Gastroesophageal sphincter (tissue), 3 donors: ENCODE data around the gene DIAPH3.

Experiments
- EP300 ChIP-seq: sonication (generic); formaldehyde crosslinking; IDR thresholded peaks from one replicate; pipeline ENCODE4 v1.6.1; 2017; ENCODE audit warnings: antibody characterized with exemption, mild to moderate bottlenecking
- POLR2A ChIP-seq, 2 donors: fragments of 450-650 bp; IDR thresholded peaks; one replicate each; pipeline ENCODE4 v1.6.1; 2017; ENCODE audit warnings: antibody characterized with exemption in 2 of 2, mild to moderate bottlenecking in 2 of 2, moderate library complexity in 1 of 2
- TF ChIP-seq, protein P1 (sequence below), 4 experiments: fragments of 200-600 bp in 2 of 4; fragments of 450-650 bp in 2 of 4; sonication (generic) in 1 of 4; IDR thresholded peaks; one replicate each; pipeline ENCODE4 v1.5.1; 2017 to 2019; ENCODE audit warnings: antibody characterized with exemption in 4 of 4, mild to moderate bottlenecking in 2 of 4, moderate library complexity in 2 of 4

GRCh38 chr13:59625111-59625510, 538.6 kb downstream of the DIAPH3 start:
- no peak for TF ChIP-seq POLR2A (IDR thresholded peaks at IDR 0.05)
- no peak for TF ChIP-seq EP300
- TF ChIP-seq, protein P1, sequence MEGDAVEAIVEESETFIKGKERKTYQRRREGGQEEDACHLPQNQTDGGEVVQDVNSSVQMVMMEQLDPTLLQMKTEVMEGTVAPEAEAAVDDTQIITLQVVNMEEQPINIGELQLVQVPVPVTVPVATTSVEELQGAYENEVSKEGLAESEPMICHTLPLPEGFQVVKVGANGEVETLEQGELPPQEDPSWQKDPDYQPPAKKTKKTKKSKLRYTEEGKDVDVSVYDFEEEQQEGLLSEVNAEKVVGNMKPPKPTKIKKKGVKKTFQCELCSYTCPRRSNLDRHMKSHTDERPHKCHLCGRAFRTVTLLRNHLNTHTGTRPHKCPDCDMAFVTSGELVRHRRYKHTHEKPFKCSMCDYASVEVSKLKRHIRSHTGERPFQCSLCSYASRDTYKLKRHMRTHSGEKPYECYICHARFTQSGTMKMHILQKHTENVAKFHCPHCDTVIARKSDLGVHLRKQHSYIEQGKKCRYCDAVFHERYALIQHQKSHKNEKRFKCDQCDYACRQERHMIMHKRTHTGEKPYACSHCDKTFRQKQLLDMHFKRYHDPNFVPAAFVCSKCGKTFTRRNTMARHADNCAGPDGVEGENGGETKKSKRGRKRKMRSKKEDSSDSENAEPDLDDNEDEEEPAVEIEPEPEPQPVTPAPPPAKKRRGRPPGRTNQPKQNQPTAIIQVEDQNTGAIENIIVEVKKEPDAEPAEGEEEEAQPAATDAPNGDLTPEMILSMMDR (IDR thresholded peaks at IDR 0.05): no peak
